ENCODE data around the gene MGAT4D. TPM values are rescaled to one million over a fixed set of nuclear protein-coding genes. Genes with fewer than 3 reads are reported as not detected.
"Not testable (repeated sequence)": the region's sequence is repeated elsewhere in the genome, so short reads cannot be mapped to it uniquely, and the experiment has no call there.

The MGAT4D gene
- not detected for polyA plus RNA-seq (ENCODE audit: insufficient read length in 4 of 4)

GRCh38 chr4:140497747-140498636, at the start of gene MGAT4D:
TSS of gene MGAT4D (minus strand) at chr4:140498293. CDS start at chr4:140498222, 71 bp downstream.
- no peak for DNase-seq (ENCODE audit: low read depth in 4 of 4, low spot score in 3 of 4)

GRCh38 chr4:140533951-140534480, 35.9 kb upstream of the MGAT4D start:
- no peak for DNase-seq (ENCODE audit: low read depth in 4 of 4, low spot score in 3 of 4)

GRCh38 chr4:140529434-140529833, 31.3 kb upstream of the MGAT4D start:
- no peak for DNase-seq (ENCODE audit: low read depth in 4 of 4, low spot score in 3 of 4)

- DNase-seq (ENCODE audit: low read depth in 4 of 4, low spot score in 3 of 4): peak; percentile 87 to 93 (median 91)
Measured at GRCh38 chr4:140523857-140524742, 26.0 kb upstream of the MGAT4D start, which contains the start of gene ELMOD2. TSS of gene ELMOD2 (plus strand) at chr4:140524168. CDS start at chr4:140525429, 1,261 bp downstream.

GRCh38 chr4:140523370-140523856, 25.3 kb upstream of the MGAT4D start:
- no peak for DNase-seq (ENCODE audit: low read depth in 4 of 4, low spot score in 3 of 4)

GRCh38 chr4:140515423-140515822, 17.3 kb upstream of the MGAT4D start:
- DNase-seq (ENCODE audit: low read depth in 4 of 4, low spot score in 3 of 4): no peak

GRCh38 chr4:140513765-140514164, 15.7 kb upstream of the MGAT4D start:
- DNase-seq (ENCODE audit: low read depth in 4 of 4, low spot score in 3 of 4): not testable (repeated sequence)

- no peak for DNase-seq (ENCODE audit: low read depth in 4 of 4, low spot score in 3 of 4)
Measured at GRCh38 chr4:140504261-140504660, 6.2 kb upstream of the MGAT4D start.

- DNase-seq (ENCODE audit: low read depth in 4 of 4, low spot score in 3 of 4): no peak
Measured at GRCh38 chr4:140499391-140499790, 1.3 kb upstream of the MGAT4D start.

GRCh38 chr4:140497405-140497746, 717 bp downstream of the MGAT4D start:
- no peak for DNase-seq (ENCODE audit: low read depth in 4 of 4, low spot score in 3 of 4)

- DNase-seq (ENCODE audit: low read depth in 4 of 4, low spot score in 3 of 4): no peak
Measured at GRCh38 chr4:140485939-140486338, 12.2 kb downstream of the MGAT4D start.

GRCh38 chr4:140483445-140483844, 14.6 kb downstream of the MGAT4D start:
- DNase-seq (ENCODE audit: low read depth in 4 of 4, low spot score in 3 of 4): no peak

- no peak for DNase-seq (ENCODE audit: low read depth in 4 of 4, low spot score in 3 of 4)
Measured at GRCh38 chr4:140472156-140472555, 25.9 kb downstream of the MGAT4D start.

GRCh38 chr4:140469791-140470733, 28.0 kb downstream of the MGAT4D start:
- DNase-seq (ENCODE audit: low read depth in 4 of 4, low spot score in 3 of 4): peak in 2 of 4 donors; percentile 12 to 30

GRCh38 chr4:140466146-140466545, 31.9 kb downstream of the MGAT4D start:
- no peak for DNase-seq (ENCODE audit: low read depth in 4 of 4, low spot score in 3 of 4)

GRCh38 chr4:140463614-140464013, 34.5 kb downstream of the MGAT4D start:
- no peak for DNase-seq (ENCODE audit: low read depth in 4 of 4, low spot score in 3 of 4)

GRCh38 chr4:140463182-140463581, 34.9 kb downstream of the MGAT4D start:
- DNase-seq (ENCODE audit: low read depth in 4 of 4, low spot score in 3 of 4): no peak

GRCh38 chr4:140450352-140450751, 47.7 kb downstream of the MGAT4D start:
- DNase-seq (ENCODE audit: low read depth in 4 of 4, low spot score in 3 of 4): no peak

- no peak for DNase-seq (ENCODE audit: low read depth in 4 of 4, low spot score in 3 of 4)
Measured at GRCh38 chr4:140448830-140449229, 49.3 kb downstream of the MGAT4D start.

GRCh38 chr4:140448162-140448561, 49.9 kb downstream of the MGAT4D start:
- no peak for DNase-seq (ENCODE audit: low read depth in 4 of 4, low spot score in 3 of 4)

Data from left renal pelvis (tissue), 4 donors.